ENCODE measurements around the gene DNM1.

The DNM1 gene

DNA sequence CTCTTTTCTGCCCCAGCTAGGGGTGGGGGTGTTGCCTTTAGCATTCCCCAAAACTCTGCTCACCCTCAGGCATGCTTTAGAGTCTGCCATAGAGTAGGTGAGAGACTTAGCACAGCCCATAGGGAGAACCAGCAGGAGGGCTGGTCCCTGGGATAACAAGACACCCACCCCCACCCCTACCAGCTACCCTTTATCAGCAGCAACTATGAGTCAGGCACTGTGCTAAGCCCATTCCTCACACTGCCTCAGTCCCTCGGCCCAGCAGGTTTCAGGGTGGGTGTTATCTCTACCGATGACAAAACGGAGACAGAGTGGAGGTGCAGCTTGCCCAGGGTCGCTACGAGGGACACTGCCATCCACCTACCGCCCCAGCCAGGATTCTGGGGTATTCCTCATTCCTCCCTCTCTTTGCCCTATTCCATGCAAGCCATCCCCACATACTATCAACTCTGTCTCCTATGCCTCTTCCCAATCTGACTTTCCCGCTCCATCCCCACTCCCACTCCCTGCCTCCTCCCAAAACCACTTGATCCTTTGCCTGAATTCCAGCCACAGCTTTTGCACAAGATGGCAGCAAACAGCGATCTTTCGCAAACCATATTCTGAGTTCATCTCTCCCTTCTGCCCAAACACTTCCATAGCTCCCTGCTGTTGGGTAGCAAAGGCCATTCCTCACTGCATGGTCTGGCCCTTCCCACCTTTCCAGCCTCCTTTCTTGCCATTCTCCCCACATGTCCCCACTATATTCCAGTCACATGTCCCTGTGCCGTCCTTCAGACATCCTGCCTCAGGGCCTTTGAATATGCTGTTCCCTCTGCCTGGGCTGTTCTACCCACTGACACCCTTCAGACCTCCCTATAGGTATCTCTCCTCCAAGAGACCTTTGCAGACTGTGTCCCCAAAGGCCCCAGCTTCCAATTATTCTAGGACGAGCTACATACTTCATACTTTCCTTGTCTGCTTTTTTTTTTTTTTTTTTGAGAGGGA is 16.9 kb upstream of the DNM1 start:
- H3K27me3 ChIP-seq (ENCODE audit: insufficient read depth, low read length) = no peaks in the 10 kb centered on the region
- H3K79me2 ChIP-seq (ENCODE audit: insufficient read depth, low read length) = no peaks in the 10 kb centered on the region
- peaks cover 20% of the 10 kb centered on the region for H3K36me3 ChIP-seq (ENCODE audit: insufficient read depth, low read length)
- H3K9me3 ChIP-seq (ENCODE audit: low read length) = no peaks in the 10 kb centered on the region
- H3K9ac ChIP-seq (ENCODE audit: low read length) = no peak overlapping the region
- no peaks in the 10 kb centered on the region for H3K9me2 ChIP-seq (ENCODE audit: low read depth, low read length)
- no peaks in the 10 kb centered on the region for H3F3A ChIP-seq (ENCODE audit: insufficient read depth, low read length)
- no peak overlapping the region for H3K27ac ChIP-seq (ENCODE audit: low read depth, low read length, poor library complexity, severe bottlenecking)
- TF ChIP-seq, protein P1, sequence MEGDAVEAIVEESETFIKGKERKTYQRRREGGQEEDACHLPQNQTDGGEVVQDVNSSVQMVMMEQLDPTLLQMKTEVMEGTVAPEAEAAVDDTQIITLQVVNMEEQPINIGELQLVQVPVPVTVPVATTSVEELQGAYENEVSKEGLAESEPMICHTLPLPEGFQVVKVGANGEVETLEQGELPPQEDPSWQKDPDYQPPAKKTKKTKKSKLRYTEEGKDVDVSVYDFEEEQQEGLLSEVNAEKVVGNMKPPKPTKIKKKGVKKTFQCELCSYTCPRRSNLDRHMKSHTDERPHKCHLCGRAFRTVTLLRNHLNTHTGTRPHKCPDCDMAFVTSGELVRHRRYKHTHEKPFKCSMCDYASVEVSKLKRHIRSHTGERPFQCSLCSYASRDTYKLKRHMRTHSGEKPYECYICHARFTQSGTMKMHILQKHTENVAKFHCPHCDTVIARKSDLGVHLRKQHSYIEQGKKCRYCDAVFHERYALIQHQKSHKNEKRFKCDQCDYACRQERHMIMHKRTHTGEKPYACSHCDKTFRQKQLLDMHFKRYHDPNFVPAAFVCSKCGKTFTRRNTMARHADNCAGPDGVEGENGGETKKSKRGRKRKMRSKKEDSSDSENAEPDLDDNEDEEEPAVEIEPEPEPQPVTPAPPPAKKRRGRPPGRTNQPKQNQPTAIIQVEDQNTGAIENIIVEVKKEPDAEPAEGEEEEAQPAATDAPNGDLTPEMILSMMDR (IDR thresholded peaks at IDR 0.05; ENCODE audit: low read length) = no peak
- no peak for TF ChIP-seq EZH2 (IDR thresholded peaks at IDR 0.05; ENCODE audit: borderline replicate concordance, low read length)
- no peaks in the 10 kb centered on the region for H4K20me1 ChIP-seq (ENCODE audit: insufficient read depth, low read length)
- H3K4me1 ChIP-seq (ENCODE audit: insufficient read depth, low read length, severe bottlenecking) = peaks cover 13% of the 10 kb centered on the region
- no peak overlapping the region for H3K4me2 ChIP-seq (ENCODE audit: low read length)
- H3K4me3 ChIP-seq (ENCODE audit: low read depth, low read length, poor library complexity, severe bottlenecking) = no peak overlapping the region
- H2AFZ ChIP-seq (ENCODE audit: low read length) = no peak overlapping the region

DNA sequence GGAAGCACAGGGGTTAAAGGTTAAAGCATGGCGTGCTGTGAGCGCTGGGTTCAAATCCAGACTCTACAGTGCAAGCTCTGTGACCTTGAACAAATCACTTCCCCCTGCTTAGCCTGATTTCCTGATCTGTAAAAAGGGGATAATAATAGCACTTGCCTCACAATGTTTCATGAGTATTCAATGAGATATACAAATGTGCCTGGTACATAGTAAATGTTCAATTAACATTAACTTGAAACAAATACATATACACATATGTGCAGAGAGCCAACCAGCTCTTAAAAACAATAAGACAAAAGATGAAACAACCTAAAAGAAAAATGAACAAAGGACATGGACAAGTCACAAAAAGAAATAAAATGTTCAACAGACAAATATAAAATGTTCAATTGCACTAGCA is 15.8 kb upstream of the DNM1 start:
- H4K20me1 ChIP-seq (ENCODE audit: insufficient read depth, low read length) = no peaks in the 10 kb centered on the region
- no peaks in the 10 kb centered on the region for H3K79me2 ChIP-seq (ENCODE audit: insufficient read depth, low read length)
- H3K9ac ChIP-seq (ENCODE audit: low read length) = no peak overlapping the region
- no peak overlapping the region for H3K27ac ChIP-seq (ENCODE audit: low read depth, low read length, poor library complexity, severe bottlenecking)
- no peaks in the 10 kb centered on the region for H3K27me3 ChIP-seq (ENCODE audit: insufficient read depth, low read length)
- no peaks in the 10 kb centered on the region for H3K9me3 ChIP-seq (ENCODE audit: low read length)
- peaks cover 20% of the 10 kb centered on the region for H3K36me3 ChIP-seq (ENCODE audit: insufficient read depth, low read length)
- no peak overlapping the region for H2AFZ ChIP-seq (ENCODE audit: low read length)
- H3F3A ChIP-seq (ENCODE audit: insufficient read depth, low read length) = no peaks in the 10 kb centered on the region
- no peaks in the 10 kb centered on the region for H3K9me2 ChIP-seq (ENCODE audit: low read depth, low read length)
- no peak overlapping the region for H3K4me2 ChIP-seq (ENCODE audit: low read length)
- peaks cover 19% of the 10 kb centered on the region for H3K4me1 ChIP-seq (ENCODE audit: insufficient read depth, low read length, severe bottlenecking)
- no peak overlapping the region for H3K4me3 ChIP-seq (ENCODE audit: low read depth, low read length, poor library complexity, severe bottlenecking)
- TF ChIP-seq EZH2 (IDR thresholded peaks at IDR 0.05; ENCODE audit: borderline replicate concordance, low read length) = no peak
- TF ChIP-seq, protein P1 (IDR thresholded peaks at IDR 0.05; ENCODE audit: low read length) = no peak

DNA sequence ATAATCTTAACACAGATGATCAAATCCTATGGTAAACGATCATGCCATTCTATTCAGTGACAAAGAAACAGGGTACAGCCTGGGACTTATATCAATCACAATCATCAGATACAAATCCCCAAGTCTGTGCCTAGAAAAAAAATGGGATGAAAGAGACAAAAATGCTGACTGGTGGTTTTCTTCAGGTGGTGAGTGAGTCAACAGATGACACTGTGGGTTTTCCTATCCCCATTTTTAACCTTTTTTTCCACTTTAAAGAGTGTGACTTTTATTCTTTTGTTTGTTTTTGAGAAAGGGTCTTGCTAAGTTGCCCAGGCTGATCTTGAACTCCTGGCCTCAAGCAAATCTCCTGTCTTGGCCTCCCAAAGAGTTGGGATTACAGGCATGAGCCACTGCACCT is 15.0 kb upstream of the DNM1 start:
- no peak overlapping the region for H3K4me3 ChIP-seq (ENCODE audit: low read depth, low read length, poor library complexity, severe bottlenecking)
- no peaks in the 10 kb centered on the region for H3K27me3 ChIP-seq (ENCODE audit: insufficient read depth, low read length)
- no peaks in the 10 kb centered on the region for H3K79me2 ChIP-seq (ENCODE audit: insufficient read depth, low read length)
- H2AFZ ChIP-seq (ENCODE audit: low read length) = no peak overlapping the region
- no peaks in the 10 kb centered on the region for H3K9me3 ChIP-seq (ENCODE audit: low read length)
- no peak overlapping the region for H3K27ac ChIP-seq (ENCODE audit: low read depth, low read length, poor library complexity, severe bottlenecking)
- no peaks in the 10 kb centered on the region for H3K9me2 ChIP-seq (ENCODE audit: low read depth, low read length)
- no peak overlapping the region for H3K4me2 ChIP-seq (ENCODE audit: low read length)
- TF ChIP-seq EZH2 (IDR thresholded peaks at IDR 0.05; ENCODE audit: borderline replicate concordance, low read length) = no peak
- TF ChIP-seq, protein P1 (IDR thresholded peaks at IDR 0.05; ENCODE audit: low read length) = no peak
- H3K4me1 ChIP-seq (ENCODE audit: insufficient read depth, low read length, severe bottlenecking) = peaks cover 23% of the 10 kb centered on the region
- no peak overlapping the region for H3K9ac ChIP-seq (ENCODE audit: low read length)
- 0 out of 2 replicates have a peak, but pooled peaks cover 4% of the 10 kb centered on the region for H3F3A ChIP-seq (ENCODE audit: insufficient read depth, low read length)
- peaks cover 13% of the 10 kb centered on the region for H3K36me3 ChIP-seq (ENCODE audit: insufficient read depth, low read length)
- no peaks in the 10 kb centered on the region for H4K20me1 ChIP-seq (ENCODE audit: insufficient read depth, low read length)

Data from OCI-LY1 (cell line).